A673 (cell line): ENCODE measurements around the gene TGIF1. TPM values are rescaled to one million over a fixed set of nuclear protein-coding genes. Genes with fewer than 3 reads are reported as not detected.

Experiments used
- BruUV-seq: library from RNA; stranded (reverse); fragments of 400-500 nt; replicated peaks from 2 replicates; lab custom pipeline; 2021; lab: Mats Ljungman, UMichigan
- CTCF ChIA-PET: fragments of 300-600 bp; sonication (Branson Sonifier 250); formaldehyde crosslinking; loops from one replicate; lab custom pipeline; 2022; ENCODE audit warnings: antibody characterized with exemption; lab: Charles Lee
- POLR2A ChIA-PET: fragments of 300-600 bp; sonication (Branson Sonifier 250); formaldehyde crosslinking; loops from one replicate; lab custom pipeline; 2022; ENCODE audit warnings: antibody characterized with exemption; ENCODE audit not compliant: low non-redundant PET; lab: Charles Lee
- DNase-seq: peaks from one replicate; pipeline ENCODE4 v3.0.0-alpha.2; 2015; ENCODE audit warnings: low spot score
- H3K27ac ChIP-seq: fragments of 200-600 bp; sonication (generic); 2 replicates; pipeline ENCODE4 v1.5.1; 2016; ENCODE audit warnings: mixed run types, low read depth, mild to moderate bottlenecking, mixed read lengths, antibody characterized with exemption, low read length; ENCODE audit not compliant: poor library complexity, severe bottlenecking
- H3K27me3 ChIP-seq: fragments of 200-600 bp; sonication (generic); replicated peaks from 2 replicates; pipeline ENCODE4 v1.6.1; 2017; ENCODE audit warnings: mixed run types, low read depth, mild to moderate bottlenecking, mixed read lengths, antibody characterized with exemption, low read length; ENCODE audit not compliant: insufficient read depth, poor library complexity
- H3K36me3 ChIP-seq: fragments of 200-600 bp; sonication (generic); 2 replicates; pipeline ENCODE4 v1.6.1; 2016; ENCODE audit warnings: mixed run types, mild to moderate bottlenecking, mixed read lengths, antibody characterized with exemption, low read length; ENCODE audit not compliant: insufficient read depth, poor library complexity, severe bottlenecking
- H3K4me1 ChIP-seq: fragments of 200-600 bp; sonication (generic); 2 replicates; pipeline ENCODE4 v1.6.1; 2017; ENCODE audit warnings: mixed run types, mild to moderate bottlenecking, mixed read lengths, antibody characterized with exemption, low read length; ENCODE audit not compliant: insufficient read depth, poor library complexity, severe bottlenecking
- H3K4me3 ChIP-seq: fragments of 200-600 bp; sonication (generic); 2 replicates; pipeline ENCODE4 v1.5.1; 2016; ENCODE audit warnings: low read depth, mixed run types, mild to moderate bottlenecking, mixed read lengths, low read length; ENCODE audit not compliant: poor library complexity, severe bottlenecking
- H3K9me3 ChIP-seq: fragments of 200-600 bp; sonication (generic); 2 replicates; pipeline ENCODE4 v1.6.1; 2016; ENCODE audit warnings: mixed run types, low read depth, mild to moderate bottlenecking, mixed read lengths, antibody characterized with exemption, low read length; ENCODE audit not compliant: poor library complexity, severe bottlenecking
- CTCF ChIP-seq: fragments of 300-800, 200-600 bp; sonication (generic); conservative IDR thresholded peaks from 2 replicates; pipeline ENCODE4 v1.5.1; 2017; ENCODE audit warnings: low read depth, mild to moderate bottlenecking, antibody characterized with exemption, low read length, moderate library complexity, mixed read lengths
- EZH2 ChIP-seq: fragments of 200-600 bp; sonication (generic); IDR thresholded peaks from 2 replicates; pipeline ENCODE4 v1.6.1; 2017; ENCODE audit warnings: borderline replicate concordance, low read depth, mild to moderate bottlenecking, mixed read lengths, antibody characterized with exemption, low read length; ENCODE audit not compliant: poor library complexity, severe bottlenecking
- intact Hi-C: fragments of 100-400 bp; cut with micrococcal nuclease; formaldehyde crosslinking; loops from one replicate; pipeline ENCODE4 v1.10.0; 2022; ENCODE audit not compliant: unreplicated experiment
- total RNA-seq: library from RNA; stranded (reverse); gene quantifications from 2 replicates; pipeline ENCODE4 v1.2.3, GENCODE V29; 2021

TGIF1 gene
- total RNA-seq, 1 experiment from 2014 or later = 98.3 TPM

- CTCF ChIA-PET = no interaction called here
- intact Hi-C loops = no loop called here
- no peak for DNase-seq
- H3K27me3 ChIP-seq = no peaks in the 10 kb centered on the region
- TF ChIP-seq CTCF = no peak
- TF ChIP-seq EZH2 = no peak
- no TSS peak for BruUV-seq
- no peak overlapping the region for H3K4me3 ChIP-seq
- POLR2A ChIA-PET = no interaction called here
- H3K9me3 ChIP-seq = no peaks in the 10 kb centered on the region
- no peaks in the 10 kb centered on the region for H3K4me1 ChIP-seq
- peaks cover 29% of the 10 kb centered on the region for H3K36me3 ChIP-seq
- no peak overlapping the region for H3K27ac ChIP-seq
Measured at GRCh38 chr18:3504637-3505036, 54.7 kb downstream of the TGIF1 start.

GRCh38 chr18:3508576-3509549 is 58.9 kb downstream of the TGIF1 start:
- Histone ChIP-seq H3K4me3 (no peak overlapping the region), H3K27ac (peak overlapping the region; percentile 43), H3K9me3 (no peaks in the 10 kb centered on the region), H3K4me1 (peaks cover 32% of the 10 kb centered on the region), H3K36me3 (peaks cover 7% of the 10 kb centered on the region), H3K27me3 (no peaks in the 10 kb centered on the region)
- ChIA-PET CTCF (no interaction called here), POLR2A (no interaction called here)
- no peak for TF ChIP-seq CTCF
- no peak for TF ChIP-seq EZH2
- BruUV-seq = no TSS peak
- DNase-seq = no peak
- intact Hi-C loops = no loop called here

Other genes with a start within 250 kb of the TGIF1 start
- 0.37 and 0.46 TPM in 2 replicates for gene MYOM1, start 230.2 kb upstream of the TGIF1 start, total RNA-seq
- gene MYL12A, start 202.4 kb upstream of the TGIF1 start, total RNA-seq = 298 and 357 TPM in 2 replicates
- 303 and 389 TPM in 2 replicates for gene MYL12B, start 188.0 kb upstream of the TGIF1 start, total RNA-seq